OCI-LY7 (cell line): Measurements from ENCODE around the gene ZNF143. TPM values are rescaled to one million over a fixed set of nuclear protein-coding genes. Genes with fewer than 3 reads are reported as not detected.

ENCODE experiments used
- BruUV-seq: library from RNA; stranded (reverse); fragments of 400-500 nt; replicated peaks from 2 replicates; lab custom pipeline; 2021; lab: Mats Ljungman, UMichigan
- CTCF ChIA-PET: fragments of 300-600 bp; sonication (Branson Sonifier 250); formaldehyde crosslinking; loops from one replicate; lab custom pipeline; 2022; ENCODE audit warnings: antibody characterized with exemption; ENCODE audit not compliant: unreplicated experiment; lab: Charles Lee
- POLR2A ChIA-PET: fragments of 300-600 bp; sonication (Branson Sonifier 250); formaldehyde crosslinking; loops from one replicate; lab custom pipeline; 2022; ENCODE audit warnings: antibody characterized with exemption; lab: Charles Lee
- DNase-seq: peaks from one replicate; pipeline ENCODE4 v3.0.0-alpha.2; 2015; ENCODE audit warnings: low spot score
- H2AFZ ChIP-seq: fragments of 200-600 bp; sonication (generic), shearing (Covaris generic); 2 replicates; pipeline ENCODE4 v1.6.1; 2014; ENCODE audit warnings: mild to moderate bottlenecking, antibody characterized with exemption, low read length, moderate library complexity
- H3K27ac ChIP-seq: fragments of 200-600 bp; sonication (generic); 2 replicates; pipeline ENCODE4 v1.5.1; 2014; ENCODE audit warnings: mixed run types, low read depth, mild to moderate bottlenecking, moderate library complexity, low read length, inconsistent platforms; ENCODE audit not compliant: poor library complexity, severe bottlenecking
- H3K36me3 ChIP-seq: fragments of 200-600 bp; sonication (generic); 2 replicates; pipeline ENCODE4 v1.6.1; 2014; ENCODE audit warnings: mild to moderate bottlenecking, antibody characterized with exemption, low read length, moderate library complexity, mixed read lengths; ENCODE audit not compliant: insufficient read depth
- H3K4me1 ChIP-seq: fragments of 200-600 bp; sonication (generic); 2 replicates; pipeline ENCODE4 v1.5.1; 2014; ENCODE audit warnings: mild to moderate bottlenecking, low read length; ENCODE audit not compliant: insufficient read depth, poor library complexity, severe bottlenecking
- H3K4me2 ChIP-seq: fragments of 200-600 bp; sonication (generic); 2 replicates; pipeline ENCODE4 v1.6.1; 2014; ENCODE audit warnings: mild to moderate bottlenecking, low read length
- H3K4me3 ChIP-seq: fragments of 200-600 bp; sonication (generic); 2 replicates; pipeline ENCODE4 v1.5.1; 2014; ENCODE audit warnings: mild to moderate bottlenecking, low read depth, low read length; ENCODE audit not compliant: poor library complexity, severe bottlenecking
- H3K79me2 ChIP-seq: fragments of 200-600 bp; sonication (generic); 2 replicates; pipeline ENCODE4 v1.6.1; 2016; ENCODE audit warnings: low read depth, mild to moderate bottlenecking, low read length, moderate library complexity, mixed read lengths; ENCODE audit not compliant: insufficient read depth
- H3K9me2 ChIP-seq: fragments of 200-600 bp; sonication (generic); 2 replicates; pipeline ENCODE4 v1.6.1; 2016; ENCODE audit warnings: mild to moderate bottlenecking, low read length, mixed read lengths; ENCODE audit not compliant: insufficient read depth
- H3K9me3 ChIP-seq: fragments of 200-600 bp; sonication (generic); 2 replicates; pipeline ENCODE4 v1.6.1; 2014; ENCODE audit warnings: mild to moderate bottlenecking, mixed run types, low read length, mixed read lengths
- H4K20me1 ChIP-seq: fragments of 200-600 bp; sonication (generic); 2 replicates; pipeline ENCODE4 v1.6.1; 2014; ENCODE audit warnings: mild to moderate bottlenecking, antibody characterized with exemption, low read length, moderate library complexity, mixed read lengths; ENCODE audit not compliant: insufficient read depth
- EZH2phosphoT487 ChIP-seq: fragments of 200-600 bp; sonication (generic); IDR thresholded peaks from 2 replicates; pipeline ENCODE4 v1.6.1; 2018; ENCODE audit warnings: low read depth, borderline replicate concordance, mild to moderate bottlenecking, mixed run types, antibody characterized with exemption, low read length, moderate library complexity, mixed read lengths
- intact Hi-C: fragments of 100-400 bp; cut with micrococcal nuclease; formaldehyde crosslinking; loops from one replicate; pipeline ENCODE4 v1.10.0; 2022; ENCODE audit not compliant: unreplicated experiment
- total RNA-seq, 2 experiments: library from RNA; depleted of rRNA in 1 of 2; stranded (reverse); fragments of >200 nt in 1 of 2; shearing (Covaris generic) in 1 of 2; gene quantifications; 2 replicates each; pipeline ENCODE4 v1.2.3, GENCODE V29; 2014 to 2022
- TF ChIP-seq, protein P1 (sequence below): fragments of 200-600 bp; sonication (generic); conservative IDR thresholded peaks from 2 replicates; pipeline ENCODE4 v1.5.1; 2014; ENCODE audit warnings: mild to moderate bottlenecking, antibody characterized with exemption, low read length, moderate library complexity, mixed read lengths

The ZNF143 gene
- total RNA-seq, 2 experiments from 2014 or later, result 25.0 to 28.4 TPM

DNA sequence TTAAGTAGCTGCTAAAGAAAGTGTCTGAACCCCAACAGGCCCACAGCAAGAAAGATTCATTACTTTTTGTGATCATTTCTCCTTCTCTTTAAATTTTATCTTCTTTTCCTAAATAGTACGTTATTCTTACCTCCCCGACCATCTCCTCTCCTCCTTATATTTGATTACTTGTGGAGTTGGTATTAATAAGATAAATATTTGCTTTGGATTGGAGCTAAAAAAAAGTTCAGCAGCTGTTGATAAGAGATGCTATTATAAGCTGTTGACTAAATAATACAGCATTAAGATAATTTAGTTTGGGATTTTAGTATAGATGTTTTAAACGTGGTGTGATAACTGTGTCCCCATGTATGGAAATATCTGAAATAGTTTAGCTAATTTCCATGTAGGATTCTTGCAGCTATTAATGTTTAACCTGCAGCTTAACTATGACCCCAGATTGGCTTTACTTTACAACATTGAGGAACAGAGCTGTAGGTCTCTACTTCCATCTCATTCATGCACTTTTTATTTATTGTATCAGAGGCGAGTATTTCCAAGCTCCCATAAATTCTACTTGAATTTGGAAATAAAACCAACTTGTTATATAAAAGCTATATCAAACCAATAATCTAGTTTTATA is 37.8 kb downstream of the ZNF143 start:
- Histone ChIP-seq H3K9me3 (no peaks in the 10 kb centered on the region), H3K4me3 (no peak overlapping the region), H4K20me1 (no peaks in the 10 kb centered on the region), H3K79me2 (no peaks in the 10 kb centered on the region), H3K9me2 (no peaks in the 10 kb centered on the region), H3K4me1 (no peaks in the 10 kb centered on the region), H3K27ac (no peak overlapping the region), H2AFZ (no peak overlapping the region), H3K36me3 (peaks cover 84% of the 10 kb centered on the region), H3K4me2 (no peak overlapping the region)
- DNase-seq, result no peak
- CTCF ChIA-PET, result interaction anchor here (1.1 kb wide), 1 partner anchor 8 kb away, joined by 4 read pairs; no protein-coding TSS in a partner anchor
- TF ChIP-seq EZH2phosphoT487, result no peak
- TF ChIP-seq, protein P1, sequence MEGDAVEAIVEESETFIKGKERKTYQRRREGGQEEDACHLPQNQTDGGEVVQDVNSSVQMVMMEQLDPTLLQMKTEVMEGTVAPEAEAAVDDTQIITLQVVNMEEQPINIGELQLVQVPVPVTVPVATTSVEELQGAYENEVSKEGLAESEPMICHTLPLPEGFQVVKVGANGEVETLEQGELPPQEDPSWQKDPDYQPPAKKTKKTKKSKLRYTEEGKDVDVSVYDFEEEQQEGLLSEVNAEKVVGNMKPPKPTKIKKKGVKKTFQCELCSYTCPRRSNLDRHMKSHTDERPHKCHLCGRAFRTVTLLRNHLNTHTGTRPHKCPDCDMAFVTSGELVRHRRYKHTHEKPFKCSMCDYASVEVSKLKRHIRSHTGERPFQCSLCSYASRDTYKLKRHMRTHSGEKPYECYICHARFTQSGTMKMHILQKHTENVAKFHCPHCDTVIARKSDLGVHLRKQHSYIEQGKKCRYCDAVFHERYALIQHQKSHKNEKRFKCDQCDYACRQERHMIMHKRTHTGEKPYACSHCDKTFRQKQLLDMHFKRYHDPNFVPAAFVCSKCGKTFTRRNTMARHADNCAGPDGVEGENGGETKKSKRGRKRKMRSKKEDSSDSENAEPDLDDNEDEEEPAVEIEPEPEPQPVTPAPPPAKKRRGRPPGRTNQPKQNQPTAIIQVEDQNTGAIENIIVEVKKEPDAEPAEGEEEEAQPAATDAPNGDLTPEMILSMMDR, result no peak
- BruUV-seq, result no TSS peak
- intact Hi-C loops, result no loop called here
- POLR2A ChIA-PET, result interaction anchor here (0.5 to 2.5 kb wide), 10 partner anchors 9 to 339 kb away, joined by 3 to 10 read pairs (median 4); no protein-coding TSS in a partner anchor

DNA sequence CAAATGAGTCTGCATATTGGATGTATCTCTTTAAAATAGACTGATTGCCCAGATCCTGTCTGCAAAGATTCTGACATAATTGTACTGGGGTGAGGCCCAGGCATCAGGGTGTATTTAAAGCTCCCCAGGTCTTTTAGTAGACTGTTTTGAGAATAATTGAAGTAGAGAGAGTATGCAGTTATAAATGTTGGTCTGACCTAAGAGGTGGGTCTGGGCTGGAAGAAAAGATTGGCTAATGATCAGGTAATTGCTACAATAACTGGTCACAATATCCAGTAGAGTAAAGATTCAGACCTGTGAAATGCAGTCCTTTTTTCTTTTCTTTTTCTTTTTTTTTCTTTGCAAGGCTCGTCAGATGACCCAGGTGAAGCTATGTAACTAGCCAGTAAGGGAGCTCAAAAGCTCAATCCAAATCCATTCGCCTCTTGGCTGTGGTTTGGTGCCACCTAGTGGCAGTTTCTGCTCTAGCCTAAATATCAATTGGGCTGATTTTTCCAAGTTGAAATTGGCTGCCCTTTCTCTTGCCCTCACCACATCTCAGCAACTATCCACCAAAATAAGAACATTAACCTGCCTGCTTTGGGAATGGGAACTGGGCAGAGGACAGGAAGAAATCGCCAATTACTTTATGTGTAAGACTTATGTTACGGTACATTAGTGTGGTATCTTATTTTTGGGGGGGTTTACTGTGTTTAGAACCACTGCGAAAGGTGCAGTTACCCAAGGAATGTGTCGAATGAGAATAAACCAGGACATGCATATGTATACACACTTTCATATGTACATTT is 45.9 kb downstream of the ZNF143 start:
- H3K4me1 ChIP-seq, result peaks cover 4% of the 10 kb centered on the region
- no peak overlapping the region for H3K27ac ChIP-seq
- H2AFZ ChIP-seq, result no peak overlapping the region
- H3K36me3 ChIP-seq, result peaks cover 47% of the 10 kb centered on the region
- no peaks in the 10 kb centered on the region for H4K20me1 ChIP-seq
- no TSS peak for BruUV-seq
- no peaks in the 10 kb centered on the region for H3K79me2 ChIP-seq
- TF ChIP-seq EZH2phosphoT487, result no peak
- TF ChIP-seq, protein P1, result peak; percentile 99
- no peaks in the 10 kb centered on the region for H3K9me2 ChIP-seq
- DNase-seq, result peak; percentile 85
- H3K4me3 ChIP-seq, result no peak overlapping the region
- POLR2A ChIA-PET, result interaction anchor here (0.5 to 2.0 kb wide), 15 partner anchors 10 to 811 kb away, joined by 3 to 11 read pairs (median 4); partner anchors contain the start of gene ZNF143
- H3K9me3 ChIP-seq, result no peaks in the 10 kb centered on the region
- intact Hi-C loops, result loop anchor here (1.0 to 5.0 kb wide), 4 partner anchors 107 to 594 kb away; partner anchors contain the start of gene AKIP1
- CTCF ChIA-PET, result interaction anchor here (0.5 to 1.7 kb wide), 7 partner anchors 8 to 303 kb away, joined by 3 to 4 read pairs (median 3); no protein-coding TSS in a partner anchor
- no peak overlapping the region for H3K4me2 ChIP-seq
